IPS-NIHi7 (cell line): ENCODE results near the gene PTPRN2.
"Not testable (repeated sequence)": the region's sequence is repeated elsewhere in the genome, so short reads cannot be mapped to it uniquely, and the experiment has no call there.

Experiments
- DNase-seq: peaks from one replicate; pipeline ENCODE4 v3.0.0; 2012; ENCODE audit warnings: mixed read lengths; ENCODE audit errors: extremely low spot score

The PTPRN2 gene

DNA sequence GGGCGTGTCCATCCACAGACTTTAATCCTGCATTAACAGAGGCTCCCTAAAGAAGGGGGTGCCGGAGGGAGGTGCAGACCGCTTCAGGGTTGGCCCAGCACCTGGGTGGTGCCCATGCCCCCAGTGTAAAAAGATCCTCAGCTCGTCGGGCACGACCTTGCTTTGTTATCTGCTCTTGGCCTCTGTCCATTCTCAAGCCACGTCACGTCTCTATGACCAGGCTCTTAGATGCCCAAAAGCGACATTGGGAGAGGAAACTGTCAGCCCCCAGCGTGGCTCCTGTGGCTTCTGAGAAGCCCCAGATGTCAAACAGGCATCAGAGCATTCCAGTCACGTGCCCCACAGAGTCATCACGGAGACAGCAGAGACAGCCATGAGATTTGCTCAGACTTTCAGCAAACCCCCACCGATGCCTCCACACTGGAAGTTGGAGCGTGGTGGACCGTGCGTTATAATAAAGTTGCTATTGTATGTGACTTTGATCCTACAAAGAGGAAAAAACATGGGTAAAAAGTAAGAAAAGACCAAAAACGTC lies 55.5 kb downstream of the PTPRN2 start:
- DNase-seq: no peak

- DNase-seq: no peak
Measured at GRCh38 chr7:158531661-158532060, 56.0 kb downstream of the PTPRN2 start.

DNA sequence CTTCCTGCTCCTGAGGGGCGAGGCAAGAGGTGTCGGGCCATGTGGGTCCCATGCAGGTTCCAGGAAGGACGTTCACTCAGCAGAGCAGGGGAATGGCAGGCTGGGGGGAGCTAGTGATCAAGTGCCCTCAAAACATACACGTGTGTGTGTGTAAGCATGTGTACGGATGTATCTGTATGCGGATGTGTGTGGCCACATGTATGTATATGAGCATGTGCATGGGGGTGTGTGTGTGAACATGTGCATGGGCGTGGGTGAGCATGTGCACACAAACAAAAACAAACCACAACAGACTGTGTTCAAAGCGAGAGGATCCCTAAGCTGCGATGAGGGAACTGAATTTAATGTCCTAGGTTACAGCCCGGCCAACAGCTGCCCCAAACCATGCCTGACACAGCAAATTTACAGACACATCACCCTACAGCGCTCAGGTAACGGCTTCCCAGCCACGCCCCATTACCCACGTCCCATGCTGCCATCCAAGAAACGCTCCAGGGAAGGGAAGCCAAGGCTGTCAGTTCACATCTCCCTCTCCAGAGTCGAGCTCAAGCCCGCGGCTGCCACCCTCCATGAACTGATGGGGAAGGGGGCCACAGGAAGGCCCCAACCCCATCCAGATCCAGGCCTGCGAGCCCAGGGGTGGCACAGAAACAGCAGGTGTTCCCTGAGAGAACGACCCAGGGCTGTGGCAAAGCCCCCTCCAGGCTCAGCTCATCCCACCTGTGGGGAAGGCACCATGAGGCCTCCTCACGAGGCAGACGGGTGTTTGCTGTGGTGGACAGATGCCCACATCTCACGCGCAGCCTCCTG lies 56.6 kb downstream of the PTPRN2 start:
- no peak for DNase-seq

- DNase-seq: no peak
Measured at GRCh38 chr7:158529181-158530096, 58.2 kb downstream of the PTPRN2 start.

GRCh38 chr7:158527915-158528502 lies 59.6 kb downstream of the PTPRN2 start:
- DNase-seq: no peak

- no peak for DNase-seq
Measured at GRCh38 chr7:158527495-158527894, 60.1 kb downstream of the PTPRN2 start.

- DNase-seq: no peak
Measured at GRCh38 chr7:158527038-158527437, 60.6 kb downstream of the PTPRN2 start.

DNA sequence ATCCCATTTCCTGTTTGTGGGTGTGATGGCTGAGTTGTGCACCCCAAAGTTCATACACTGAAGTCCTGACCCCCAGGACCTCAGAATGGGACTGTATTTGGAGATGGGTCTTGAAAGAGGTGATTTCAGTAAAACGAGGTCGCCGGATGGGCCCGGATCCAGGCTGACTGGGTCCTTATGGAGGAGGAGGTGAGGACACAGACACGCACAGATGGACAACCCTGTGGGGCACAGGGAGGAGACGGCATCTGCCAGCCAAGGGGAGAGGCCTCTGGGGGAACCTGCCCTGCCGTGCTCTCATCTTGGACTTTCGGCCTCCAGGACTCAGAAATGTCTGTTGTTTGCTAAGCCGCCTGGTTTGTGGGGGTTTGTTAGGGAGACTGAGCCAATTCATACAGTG lies 61.1 kb downstream of the PTPRN2 start:
- DNase-seq: no peak

GRCh38 chr7:158525648-158526484 lies 61.8 kb downstream of the PTPRN2 start:
- peak; percentile 28 for DNase-seq

DNA sequence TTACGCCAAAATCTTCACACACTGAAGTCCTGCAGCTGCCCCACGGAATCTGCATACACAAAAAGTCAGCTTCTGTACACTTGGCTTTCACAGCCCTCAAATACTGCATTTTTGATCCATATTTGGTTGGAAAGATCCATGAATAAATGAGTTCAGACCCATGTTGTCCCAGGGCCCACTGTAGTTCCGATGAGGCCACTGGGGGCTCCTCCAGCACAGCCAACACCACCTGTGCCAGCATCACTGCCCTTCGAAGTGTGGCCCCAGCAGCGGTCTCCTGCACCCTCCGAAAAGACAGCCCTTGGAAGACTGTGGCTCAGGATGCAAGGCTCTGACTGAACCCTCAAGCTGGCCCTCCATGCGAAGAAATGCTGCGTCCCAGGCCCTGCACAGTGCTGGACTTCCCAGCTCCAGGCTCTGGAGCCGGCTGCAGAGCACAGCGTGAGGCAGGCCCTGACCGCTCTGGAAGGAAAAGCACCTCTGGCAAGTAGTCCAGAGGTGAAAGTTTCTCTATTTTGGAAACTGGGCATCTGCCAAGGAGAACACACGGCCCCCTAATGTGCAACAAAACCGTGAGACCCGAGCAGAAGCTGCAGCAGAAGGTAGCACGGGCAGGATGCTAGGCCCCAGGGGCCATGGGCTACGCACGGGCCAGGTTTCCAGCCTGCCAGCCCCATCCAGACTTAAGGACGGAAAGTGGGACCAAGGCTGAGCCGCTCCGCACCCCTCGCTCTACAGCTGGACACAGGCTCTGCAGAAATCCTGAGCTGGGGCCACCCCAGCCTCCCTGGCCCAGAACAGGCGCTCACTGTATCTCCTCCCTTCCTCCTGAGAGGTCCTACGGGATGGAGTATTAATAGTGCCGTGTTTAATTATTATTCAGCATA lies 62.6 kb downstream of the PTPRN2 start:
- DNase-seq: no peak

- not testable (repeated sequence) for DNase-seq
Measured at GRCh38 chr7:158524286-158524685, 63.3 kb downstream of the PTPRN2 start.

DNA sequence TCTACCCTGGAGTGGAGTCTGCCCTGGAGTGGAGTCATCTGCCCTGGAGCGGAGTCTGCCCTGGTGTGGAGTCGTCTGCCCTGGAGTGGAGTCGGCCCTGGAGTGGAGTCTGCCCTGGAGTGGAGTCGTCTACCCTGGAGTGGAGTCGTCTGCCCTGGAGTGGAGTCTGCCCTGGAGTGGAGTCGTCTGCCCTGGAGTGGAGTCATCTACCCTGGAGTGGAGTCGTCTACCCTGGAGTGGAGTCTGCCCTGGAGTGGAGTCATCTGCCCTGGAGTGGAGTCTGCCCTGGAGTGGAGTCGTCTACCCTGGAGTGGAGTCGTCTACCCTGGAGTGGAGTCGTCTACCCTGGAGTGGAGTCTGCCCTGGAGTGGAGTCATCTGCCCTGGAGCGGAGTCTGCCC lies 63.7 kb downstream of the PTPRN2 start:
- DNase-seq: not testable (repeated sequence)

GRCh38 chr7:158523165-158523856 lies 64.3 kb downstream of the PTPRN2 start:
- DNase-seq: not testable (repeated sequence)

- not testable (repeated sequence) for DNase-seq
Measured at GRCh38 chr7:158521795-158522194, 65.8 kb downstream of the PTPRN2 start.

DNA sequence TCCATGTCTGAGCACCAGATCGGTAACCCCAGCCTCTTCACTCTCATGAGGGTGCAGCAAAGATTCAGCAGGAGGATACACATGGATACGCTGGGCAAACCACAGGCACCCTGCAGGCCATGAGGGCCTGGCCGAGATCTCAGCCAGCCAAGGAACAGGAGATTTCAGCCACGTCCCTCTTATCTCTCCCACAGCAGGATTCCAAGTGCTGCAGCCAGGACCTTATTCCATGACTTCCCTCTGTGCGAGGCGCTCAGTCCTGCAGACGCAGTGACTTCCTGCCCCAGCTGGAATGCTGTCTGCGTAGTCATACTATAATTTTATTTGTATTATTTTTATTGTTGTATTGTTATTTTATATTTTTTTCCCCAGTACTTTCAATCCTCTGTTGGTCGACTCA lies 66.8 kb downstream of the PTPRN2 start:
- DNase-seq: no peak

- DNase-seq: no peak
Measured at GRCh38 chr7:158519633-158520174, 67.9 kb downstream of the PTPRN2 start.

DNA sequence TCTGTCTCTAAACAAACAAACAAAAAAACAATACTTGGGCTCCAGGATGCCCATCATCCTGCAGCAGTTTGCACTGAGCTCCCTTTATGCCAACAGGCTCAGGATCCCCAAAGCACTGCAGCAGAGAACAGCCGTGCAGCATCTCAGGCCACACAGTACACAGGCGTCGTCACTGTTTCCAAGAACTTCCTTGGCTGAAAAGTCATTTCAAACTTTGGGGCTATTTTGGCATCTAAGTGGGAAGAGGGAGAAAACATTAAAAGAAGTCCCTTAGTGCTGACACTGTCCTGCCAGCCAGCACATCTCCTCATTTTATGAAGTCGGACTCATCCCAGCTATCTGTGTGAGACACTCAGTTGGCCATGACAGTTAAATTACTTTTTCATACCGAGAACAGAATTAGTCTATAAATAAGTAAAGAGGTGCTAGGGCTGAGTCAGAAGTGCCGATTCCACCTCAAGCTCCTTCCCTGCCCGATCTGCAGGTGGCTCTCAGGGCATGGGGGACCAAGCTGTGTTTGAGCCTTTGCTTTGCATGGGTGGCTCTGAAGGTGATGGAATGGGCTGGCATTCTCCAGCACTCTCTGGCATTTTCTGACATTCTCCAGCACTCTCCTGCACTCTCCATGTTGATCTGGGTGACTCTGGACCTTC lies 68.5 kb downstream of the PTPRN2 start:
- no peak for DNase-seq

DNA sequence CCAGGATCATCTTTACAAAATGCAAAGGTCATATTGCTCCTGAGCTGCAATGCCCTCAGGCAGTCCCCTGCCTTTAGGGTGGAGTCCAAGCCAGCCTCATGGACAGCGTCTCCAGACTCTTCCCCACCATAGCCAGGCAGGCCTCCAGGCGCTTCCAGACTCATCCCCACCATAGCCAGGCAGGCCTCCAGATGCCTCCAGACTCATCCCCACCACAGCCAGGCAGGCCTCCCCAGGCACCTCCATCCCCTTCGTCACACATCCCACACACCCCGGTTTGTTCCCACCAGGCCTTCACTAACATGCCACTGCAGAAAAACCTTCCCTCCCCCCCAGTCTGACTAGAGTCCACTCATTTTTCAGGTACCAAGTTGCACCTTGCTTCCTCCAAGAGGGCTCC lies 70.1 kb downstream of the PTPRN2 start:
- no peak for DNase-seq

- no peak for DNase-seq
Measured at GRCh38 chr7:158517072-158517471, 70.6 kb downstream of the PTPRN2 start.
